Mucosa of rectum (tissue), 2 donors: Measurements from ENCODE around the gene LYSMD3.
"Not testable (repeated sequence)": the region's sequence is repeated elsewhere in the genome, so short reads cannot be mapped to it uniquely, and the experiment has no call there.

ENCODE experiments used
- H3K27ac ChIP-seq, 2 donors: one replicate each; pipeline ENCODE4 v1.7.0; 2013; ENCODE audit warnings: inconsistent platforms in 2 of 2, low read depth in 2 of 2, low read length in 2 of 2
- H3K27me3 ChIP-seq, 2 donors: one replicate each; pipeline ENCODE4 v1.7.0; 2013; ENCODE audit warnings: low read length in 2 of 2; ENCODE audit not compliant: control insufficient read depth in 2 of 2, insufficient read depth in 2 of 2
- H3K36me3 ChIP-seq, 2 donors: one replicate each; pipeline ENCODE4 v1.7.0; 2013; ENCODE audit warnings: low read length in 2 of 2; ENCODE audit not compliant: control insufficient read depth in 2 of 2, insufficient read depth in 2 of 2
- H3K4me1 ChIP-seq, 2 donors: one replicate each; pipeline ENCODE4 v1.7.0; 2013; ENCODE audit warnings: low read length in 2 of 2, mild to moderate bottlenecking in 1 of 2; ENCODE audit not compliant: control insufficient read depth in 2 of 2, insufficient read depth in 2 of 2
- H3K4me3 ChIP-seq, 2 donors: one replicate each; pipeline ENCODE4 v1.7.0; 2013; ENCODE audit warnings: low read length in 2 of 2
- H3K9ac ChIP-seq, 2 donors: one replicate each; pipeline ENCODE4 v1.7.0; 2013; ENCODE audit warnings: low read length in 2 of 2, low read depth in 1 of 2, mild to moderate bottlenecking in 1 of 2
- H3K9me3 ChIP-seq, 2 donors: one replicate each; pipeline ENCODE4 v1.7.0; 2013; ENCODE audit warnings: low read length in 2 of 2; ENCODE audit not compliant: control insufficient read depth in 2 of 2
- donor health status: healthy.
- donor health status: Normal muscosa, but diverticular disease.

Gene LYSMD3

DNA sequence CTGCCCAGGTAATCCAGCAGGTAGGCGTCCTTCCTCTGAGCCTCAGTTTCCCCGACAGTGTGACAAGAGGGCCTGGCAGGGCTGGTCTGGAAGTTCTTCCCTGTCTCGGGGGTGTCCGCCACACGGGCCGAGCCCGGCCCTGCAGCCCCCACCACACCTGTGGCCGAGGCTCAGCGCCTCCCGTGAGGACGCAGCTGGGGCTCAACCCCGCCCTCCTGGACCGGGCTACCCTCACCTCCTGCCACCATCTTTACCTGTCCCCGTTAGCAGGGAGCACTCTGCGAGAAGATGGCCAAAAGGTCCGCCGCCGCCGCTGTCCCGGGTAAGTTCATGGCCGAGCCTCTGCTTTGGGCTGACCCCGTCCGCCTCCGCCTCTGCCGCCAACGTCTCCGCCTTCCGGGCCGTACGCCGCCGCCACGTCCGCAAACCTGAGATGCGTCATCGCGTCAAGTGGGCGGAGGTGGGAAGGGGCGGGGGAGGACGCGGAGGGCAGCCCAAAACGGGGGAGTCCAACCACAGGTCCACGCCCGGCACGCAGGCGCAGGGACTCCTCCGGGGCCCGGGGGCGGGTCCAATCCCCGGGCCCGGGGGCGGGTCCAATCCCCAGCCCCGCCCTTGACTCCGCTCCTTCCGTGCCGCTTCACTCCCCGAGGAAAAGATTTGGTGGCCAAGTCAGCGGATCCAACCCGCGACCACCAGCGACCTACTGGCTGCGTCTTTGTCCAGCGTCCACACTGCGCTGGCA is at the start of gene LYSMD3:
Gene LYSMD3 (minus strand): TSS at position 391 of the 745 bp plus-strand sequence. CDS start 4,295 bp downstream, outside the sequence.
- Histone ChIP-seq H3K9ac (peak within 1 kb of the TSS; percentile 98 to 99), H3K4me3 (peak within 1 kb of the TSS; percentile 93), H3K9me3 (no peaks in the 10 kb centered on the region), H3K4me1 (peaks cover 16 to 27% of the 10 kb centered on the region in 2 donors), H3K36me3 (peaks cover 6% of the 10 kb centered on the region in 2 donors), H3K27ac (peak within 1 kb of the TSS; percentile 93 to 95), H3K27me3 (no peaks in the 10 kb centered on the region)

DNA sequence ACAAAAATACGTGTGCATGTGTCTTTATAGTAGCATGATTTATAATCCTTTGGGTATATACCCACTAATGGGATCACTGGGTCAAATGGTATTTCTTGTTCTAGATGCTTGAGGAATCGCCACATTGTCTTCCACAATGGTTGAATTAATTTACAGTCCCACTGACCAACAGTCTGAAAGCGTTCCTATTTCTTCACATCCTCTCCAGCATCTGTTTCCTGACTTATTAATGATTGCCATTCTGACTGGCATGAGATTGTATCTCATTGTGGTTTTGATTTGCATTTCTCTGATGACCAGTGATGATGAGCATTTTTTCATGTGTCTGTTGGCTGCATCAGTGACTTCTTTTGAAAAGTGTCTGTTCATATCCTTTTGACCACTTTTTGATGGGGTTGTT is 47.2 kb upstream of the LYSMD3 start:
- H3K9ac ChIP-seq, H3K4me3 ChIP-seq, H3K27me3 ChIP-seq, H3K9me3 ChIP-seq, H3K4me1 ChIP-seq, H3K27ac ChIP-seq, H3K36me3 ChIP-seq: not testable (repeated sequence)

DNA sequence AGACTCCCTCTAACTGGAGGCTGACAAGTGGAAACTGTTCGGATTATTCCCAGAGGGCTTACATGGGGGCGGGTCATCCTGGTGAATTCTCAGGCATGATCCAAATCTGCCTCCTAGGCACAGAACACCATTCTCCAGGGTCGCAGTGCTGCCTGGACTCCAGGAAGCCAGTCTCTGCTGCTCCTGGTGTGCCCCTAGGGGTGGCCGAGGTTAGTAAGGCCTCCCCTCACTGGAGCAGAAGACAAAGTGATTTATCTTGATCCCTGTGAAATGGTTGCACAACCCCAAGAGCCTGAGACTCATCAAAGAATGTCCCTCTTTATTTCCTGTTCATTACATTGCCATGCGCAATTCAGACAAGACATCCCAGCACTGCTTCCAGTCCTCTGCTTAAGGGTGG is 46.3 kb upstream of the LYSMD3 start:
- Histone ChIP-seq H3K9me3 (no peaks in the 10 kb centered on the region), H3K9ac (no peak overlapping the region), H3K27ac (no peak overlapping the region), H3K27me3 (no peaks in the 10 kb centered on the region), H3K4me3 (no peak overlapping the region), H3K4me1 (no peaks in the 10 kb centered on the region), H3K36me3 (no peaks in the 10 kb centered on the region)

DNA sequence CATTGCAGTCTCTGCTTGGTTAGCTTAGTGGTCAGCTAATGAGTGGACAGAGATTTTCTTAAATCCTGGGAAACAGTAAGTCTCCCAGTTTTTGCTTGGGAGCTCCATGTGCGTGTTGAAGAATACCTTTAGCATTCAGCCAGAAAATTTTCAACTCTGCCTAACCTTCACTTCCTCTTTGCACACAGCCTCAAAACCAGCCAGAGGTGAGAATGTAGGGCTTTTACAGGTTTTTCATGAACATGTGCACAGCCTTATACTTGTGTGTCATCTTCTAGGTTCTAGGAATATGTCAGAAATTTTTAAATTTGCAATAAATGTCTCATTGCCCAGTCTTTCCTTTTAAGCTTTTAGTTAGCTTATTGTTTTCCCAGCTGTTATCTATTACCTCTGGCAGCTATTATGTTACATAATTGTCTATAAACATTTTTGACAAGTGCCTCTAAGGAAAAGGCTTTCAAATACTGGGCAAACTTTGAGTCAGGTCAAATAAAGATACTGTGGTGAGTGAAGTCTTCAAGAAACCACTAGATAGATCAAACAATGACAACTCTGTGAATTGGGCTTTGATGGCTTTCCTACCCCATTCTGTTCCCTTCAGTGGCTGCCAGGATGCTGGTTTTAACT is 41.9 kb upstream of the LYSMD3 start:
- Histone ChIP-seq H3K4me1 (no peaks in the 10 kb centered on the region), H3K27me3 (no peaks in the 10 kb centered on the region), H3K36me3 (no peaks in the 10 kb centered on the region), H3K9ac (no peak overlapping the region), H3K9me3 (no peaks in the 10 kb centered on the region), H3K27ac (no peak overlapping the region), H3K4me3 (no peak overlapping the region)

DNA sequence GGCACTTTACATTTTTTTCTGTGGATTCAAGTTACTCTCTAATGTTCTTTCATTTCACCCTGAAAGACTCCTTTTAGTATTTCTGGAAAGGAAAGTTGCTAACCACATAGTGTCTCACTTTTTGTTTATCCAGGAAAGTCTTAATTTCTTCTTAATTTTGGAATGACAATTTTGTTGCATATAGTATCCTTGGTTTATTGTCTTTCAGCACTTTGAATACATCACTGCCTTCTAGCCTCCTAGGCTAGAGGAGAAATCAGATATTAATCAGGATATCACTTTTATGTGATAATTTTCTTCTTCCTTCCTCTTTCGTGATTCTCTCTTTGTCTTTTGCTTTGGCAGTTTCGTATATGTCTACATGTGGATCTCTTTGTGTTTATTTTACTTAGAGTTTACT is 40.6 kb upstream of the LYSMD3 start:
- Histone ChIP-seq H3K27ac (no peak overlapping the region), H3K9me3 (no peaks in the 10 kb centered on the region), H3K9ac (no peak overlapping the region), H3K4me3 (no peak overlapping the region), H3K36me3 (no peaks in the 10 kb centered on the region), H3K27me3 (no peaks in the 10 kb centered on the region), H3K4me1 (no peaks in the 10 kb centered on the region)

DNA sequence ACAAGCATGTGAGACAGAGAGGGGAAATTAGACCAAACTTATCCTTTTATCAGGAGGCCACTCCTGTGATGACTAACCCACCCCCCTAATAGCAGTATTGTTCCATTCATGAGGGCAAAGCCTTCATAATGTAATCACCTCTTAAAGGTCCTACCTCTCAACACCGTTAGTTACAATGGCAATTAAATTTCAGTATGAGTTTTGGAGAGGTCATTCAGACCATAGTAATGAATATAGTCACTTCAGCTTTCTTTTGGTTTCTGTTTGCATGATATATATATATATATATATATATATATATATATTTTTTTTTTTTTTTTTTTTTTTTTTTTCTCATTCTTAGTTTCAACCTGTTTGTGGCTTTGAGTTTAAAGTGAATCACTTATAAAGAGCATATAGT is 39.7 kb upstream of the LYSMD3 start:
- H3K9ac ChIP-seq: no peak overlapping the region
- no peak overlapping the region for H3K27ac ChIP-seq

DNA sequence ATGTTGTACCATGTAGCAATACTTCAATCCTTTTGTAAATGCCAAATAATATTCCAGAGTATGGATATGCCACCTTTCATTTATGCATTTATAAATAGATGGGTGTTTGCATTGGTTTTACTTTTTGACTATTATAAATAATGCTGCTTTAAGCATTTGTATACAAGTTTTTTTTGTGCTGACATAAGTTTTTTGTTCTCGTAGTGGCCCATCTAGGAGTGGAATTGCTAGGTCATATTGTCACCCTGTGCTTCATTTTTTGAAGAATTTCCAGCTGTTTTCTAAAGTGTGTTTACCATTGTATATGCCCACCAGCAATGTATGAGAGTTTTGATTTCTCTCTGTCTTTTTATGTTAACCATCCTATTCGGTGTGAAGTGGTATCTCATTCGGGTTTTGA is 36.1 kb upstream of the LYSMD3 start:
- Histone ChIP-seq H3K4me1 (no peaks in the 10 kb centered on the region), H3K9ac (no peak overlapping the region), H3K27ac (no peak overlapping the region), H3K4me3 (no peak overlapping the region), H3K36me3 (no peaks in the 10 kb centered on the region), H3K9me3 (no peaks in the 10 kb centered on the region), H3K27me3 (no peaks in the 10 kb centered on the region)

More for the DNA sequence above, 39.7 kb upstream of the LYSMD3 start:
- Histone ChIP-seq H3K4me3 (no peak overlapping the region), H3K27me3 (no peaks in the 10 kb centered on the region), H3K9me3 (no peaks in the 10 kb centered on the region), H3K4me1 (no peaks in the 10 kb centered on the region), H3K36me3 (no peaks in the 10 kb centered on the region)

DNA sequence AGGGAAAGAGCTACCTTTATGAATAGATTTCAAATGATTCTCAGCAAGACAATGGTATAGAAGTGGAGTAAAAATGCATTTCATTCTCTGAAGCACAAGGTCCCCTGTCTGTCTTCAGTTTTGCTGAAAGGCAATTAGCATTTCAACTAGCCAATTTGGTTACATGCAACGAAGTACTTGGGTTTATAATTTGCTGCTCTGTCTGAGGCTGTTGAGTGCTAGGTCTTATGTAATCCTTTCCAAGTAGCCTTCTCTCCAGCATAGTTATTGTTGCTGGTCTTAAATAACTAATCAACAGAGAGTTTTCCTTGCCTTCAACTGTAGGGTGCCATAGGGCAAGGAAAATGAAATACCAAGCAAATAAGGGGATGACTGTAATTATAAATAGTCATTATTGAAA is 33.7 kb upstream of the LYSMD3 start:
- Histone ChIP-seq H3K36me3 (no peaks in the 10 kb centered on the region), H3K27ac (no peak overlapping the region), H3K27me3 (peaks cover 0 to 3% of the 10 kb centered on the region in 2 donors), H3K9me3 (no peaks in the 10 kb centered on the region), H3K9ac (no peak overlapping the region), H3K4me1 (peaks cover 0 to 8% of the 10 kb centered on the region in 2 donors), H3K4me3 (no peak overlapping the region)

DNA sequence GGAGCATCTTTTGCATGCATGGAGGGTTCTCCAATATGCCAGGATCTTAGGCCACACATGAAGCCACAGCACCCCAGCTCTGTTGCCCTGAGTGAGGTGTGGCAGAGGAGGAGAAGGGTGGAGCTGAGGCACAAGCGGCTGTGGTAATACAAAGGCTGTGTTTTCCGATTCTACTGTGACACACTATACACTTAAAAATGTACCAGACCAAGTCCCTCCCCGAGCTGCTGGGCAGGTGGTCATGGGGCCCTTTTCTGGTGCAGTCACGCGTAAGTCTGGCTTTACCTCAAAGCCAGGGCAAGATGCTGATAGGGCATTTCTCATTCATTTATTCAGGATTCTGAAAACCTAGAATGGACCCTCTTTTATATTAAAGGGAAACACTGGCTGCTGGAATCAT is 33.0 kb upstream of the LYSMD3 start:
- no peak overlapping the region for H3K4me3 ChIP-seq
- H3K4me1 ChIP-seq: peaks cover 0 to 11% of the 10 kb centered on the region in 2 donors
- H3K27ac ChIP-seq: no peak overlapping the region
- H3K9me3 ChIP-seq: no peaks in the 10 kb centered on the region
- no peaks in the 10 kb centered on the region for H3K36me3 ChIP-seq
- no peak overlapping the region for H3K9ac ChIP-seq
- H3K27me3 ChIP-seq: peaks cover 3 to 6% of the 10 kb centered on the region in 2 donors

DNA sequence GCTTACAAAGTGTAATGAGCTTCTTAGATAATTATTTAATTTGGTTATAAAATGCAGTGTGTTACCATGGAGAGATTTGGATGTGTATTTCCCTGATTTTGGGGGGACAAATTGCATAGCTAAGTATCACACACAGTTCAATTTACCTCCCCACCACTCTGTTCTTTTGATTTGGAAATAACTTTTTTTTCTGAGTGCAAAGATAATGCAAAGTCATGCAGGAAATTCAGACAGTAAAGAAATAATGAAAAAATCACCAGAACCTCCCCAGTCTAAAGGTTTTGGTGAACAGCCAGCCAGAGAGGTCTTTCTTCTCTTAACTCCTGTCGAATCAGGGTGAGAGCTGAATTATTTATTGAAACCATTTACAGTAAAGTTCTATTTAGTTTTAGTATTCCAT is 32.4 kb upstream of the LYSMD3 start:
- Histone ChIP-seq H3K36me3 (no peaks in the 10 kb centered on the region), H3K9me3 (no peaks in the 10 kb centered on the region), H3K27me3 (peaks cover 3 to 8% of the 10 kb centered on the region in 2 donors), H3K4me1 (peaks cover 0 to 11% of the 10 kb centered on the region in 2 donors), H3K4me3 (no peak overlapping the region), H3K9ac (no peak overlapping the region), H3K27ac (no peak overlapping the region)
